AG04449 (cell line): Measurements from ENCODE around the gene GABBR1.

Source experiments
- CTCF ChIA-PET: fragments of 350-600 bp; formaldehyde crosslinking; extraction: SDS; loops from one replicate; lab custom pipeline; 2021; ENCODE audit warnings: antibody characterized with exemption; lab: Yijun Ruan, JAX
- POLR2A ChIA-PET: fragments of 400-600, 350-600 bp; formaldehyde crosslinking; extraction: SDS; loops from one replicate; lab custom pipeline; 2020; ENCODE audit warnings: antibody characterized with exemption, inconsistent platforms; lab: Yijun Ruan, JAX
- DNase-seq: peaks from one replicate; pipeline ENCODE4 v3.0.0-alpha.2; 2010; ENCODE audit warnings: low read depth, low spot score
- H3K4me3 ChIP-seq: 2 replicates; pipeline ENCODE4 v1.5.1; 2011; ENCODE audit warnings: low read depth, mild to moderate bottlenecking, control low read depth, low read length
- TF ChIP-seq, protein P1 (sequence below): IDR thresholded peaks from one replicate; pipeline ENCODE4 v1.5.1; 2011; ENCODE audit warnings: mild to moderate bottlenecking, moderate library complexity, low read length, control low read depth, inconsistent platforms; ENCODE audit not compliant: insufficient read depth; ENCODE audit errors: missing control alignments

Gene GABBR1

DNA sequence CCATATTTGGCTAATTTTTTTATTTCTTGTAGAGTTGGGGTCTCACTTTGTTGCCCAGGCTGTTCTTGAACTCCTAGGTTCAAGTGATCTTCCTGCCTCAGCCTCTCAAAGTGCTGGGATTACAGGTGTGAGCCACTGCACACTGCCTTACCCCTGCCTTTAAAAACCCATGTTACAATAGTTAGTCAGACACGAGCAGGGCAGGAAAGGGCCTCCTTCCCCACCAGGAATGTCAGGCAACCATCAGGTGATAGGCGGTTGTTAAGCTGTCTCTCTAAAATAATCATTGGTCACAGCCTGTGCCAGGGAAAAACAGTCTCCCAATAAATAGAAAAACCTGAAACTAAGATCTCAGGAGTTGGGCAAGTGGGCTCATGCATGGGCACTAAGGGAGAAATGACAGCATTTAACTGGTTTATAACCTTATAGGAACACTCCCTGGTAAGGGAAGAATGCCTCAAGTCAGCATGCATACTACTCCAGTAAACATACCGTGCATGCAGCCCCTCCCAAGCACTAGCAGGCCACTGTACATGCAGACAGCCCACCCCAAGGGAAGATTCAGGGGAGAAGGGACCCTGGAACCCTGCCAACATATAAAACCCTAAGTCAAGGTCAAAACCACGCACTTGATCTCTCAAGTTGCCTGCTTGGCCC is 39.7 kb downstream of the GABBR1 start:
- no peak overlapping the region for H3K4me3 ChIP-seq
- CTCF ChIA-PET: no interaction called here
- POLR2A ChIA-PET: no interaction called here
- no peak for DNase-seq
- TF ChIP-seq, protein P1, sequence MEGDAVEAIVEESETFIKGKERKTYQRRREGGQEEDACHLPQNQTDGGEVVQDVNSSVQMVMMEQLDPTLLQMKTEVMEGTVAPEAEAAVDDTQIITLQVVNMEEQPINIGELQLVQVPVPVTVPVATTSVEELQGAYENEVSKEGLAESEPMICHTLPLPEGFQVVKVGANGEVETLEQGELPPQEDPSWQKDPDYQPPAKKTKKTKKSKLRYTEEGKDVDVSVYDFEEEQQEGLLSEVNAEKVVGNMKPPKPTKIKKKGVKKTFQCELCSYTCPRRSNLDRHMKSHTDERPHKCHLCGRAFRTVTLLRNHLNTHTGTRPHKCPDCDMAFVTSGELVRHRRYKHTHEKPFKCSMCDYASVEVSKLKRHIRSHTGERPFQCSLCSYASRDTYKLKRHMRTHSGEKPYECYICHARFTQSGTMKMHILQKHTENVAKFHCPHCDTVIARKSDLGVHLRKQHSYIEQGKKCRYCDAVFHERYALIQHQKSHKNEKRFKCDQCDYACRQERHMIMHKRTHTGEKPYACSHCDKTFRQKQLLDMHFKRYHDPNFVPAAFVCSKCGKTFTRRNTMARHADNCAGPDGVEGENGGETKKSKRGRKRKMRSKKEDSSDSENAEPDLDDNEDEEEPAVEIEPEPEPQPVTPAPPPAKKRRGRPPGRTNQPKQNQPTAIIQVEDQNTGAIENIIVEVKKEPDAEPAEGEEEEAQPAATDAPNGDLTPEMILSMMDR: no peak

DNA sequence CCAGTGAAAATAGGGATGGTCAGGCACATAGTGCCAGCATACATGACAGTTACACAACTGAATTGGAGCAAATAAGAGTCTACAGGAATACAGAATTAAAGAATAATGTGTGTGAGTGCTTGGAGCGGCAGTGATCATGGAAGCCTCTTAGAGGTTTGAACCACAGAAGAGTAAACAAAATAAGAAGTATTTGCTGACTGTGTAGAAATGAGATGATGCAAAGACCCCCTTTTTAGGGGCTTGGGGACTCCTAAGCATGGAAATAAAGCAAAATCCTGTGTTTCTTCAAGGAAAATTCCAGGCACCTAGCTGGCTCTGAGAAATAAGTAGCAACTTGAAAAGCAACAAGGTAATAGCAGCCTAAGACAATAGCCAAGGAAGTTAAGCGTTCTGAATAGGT is 41.3 kb downstream of the GABBR1 start:
- POLR2A ChIA-PET: no interaction called here
- no peak overlapping the region for H3K4me3 ChIP-seq
- CTCF ChIA-PET: no interaction called here
- DNase-seq: no peak
- TF ChIP-seq, protein P1: no peak

DNA sequence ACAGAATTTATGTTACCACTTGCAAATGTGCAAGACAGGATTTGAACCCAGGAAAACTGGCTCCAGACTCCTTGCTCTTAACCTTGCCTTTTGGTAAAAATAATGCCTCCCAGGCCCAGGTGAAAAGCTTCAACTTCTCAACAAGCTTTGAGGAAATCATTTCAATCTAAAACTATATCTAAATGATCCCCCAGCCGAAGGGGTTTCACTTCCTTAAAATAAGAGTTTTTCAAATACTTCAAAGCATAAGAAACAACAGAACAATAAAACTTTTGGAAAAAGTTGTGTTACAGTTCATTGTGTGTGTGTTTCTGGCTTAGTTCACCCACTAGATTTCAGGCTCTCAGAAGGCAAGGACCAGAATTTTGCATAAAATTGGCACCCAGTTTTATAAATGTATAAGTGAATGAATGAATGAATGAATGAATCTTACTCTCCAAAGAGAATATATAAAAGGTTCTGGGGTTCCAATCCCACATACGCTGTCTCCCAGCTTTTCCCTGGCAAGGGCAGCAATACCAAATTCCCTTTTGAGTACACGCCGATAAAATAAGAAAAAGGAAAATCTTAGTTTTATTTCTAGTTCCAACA is 42.7 kb downstream of the GABBR1 start:
- POLR2A ChIA-PET: no interaction called here

DNA sequence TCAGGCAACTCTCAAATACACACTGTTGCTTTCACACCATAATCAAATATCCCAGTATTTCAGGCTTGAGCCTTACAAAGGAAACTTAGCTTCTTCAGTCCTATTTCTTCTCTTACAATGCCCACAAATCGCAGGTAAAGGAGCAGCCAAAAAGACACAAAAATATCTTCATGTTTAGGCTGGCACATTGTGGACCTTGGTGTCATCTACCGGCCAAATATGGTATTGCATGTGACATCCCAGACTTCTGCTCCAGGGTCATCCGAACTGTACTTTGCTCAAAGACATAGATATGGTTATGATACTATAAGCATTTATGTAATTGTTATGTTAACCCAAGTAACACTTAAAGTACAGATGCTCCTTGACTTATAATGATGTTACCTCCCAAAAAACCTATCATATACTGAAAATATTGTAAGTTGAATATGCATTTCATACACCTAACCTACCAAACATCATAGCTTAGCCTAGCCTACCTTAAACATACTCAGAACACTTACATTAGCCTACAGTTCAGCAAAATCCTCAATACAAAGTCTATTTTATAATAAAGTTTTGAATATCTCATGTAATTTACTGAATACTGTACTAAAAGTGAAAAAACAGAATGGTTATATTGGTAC is 43.4 kb downstream of the GABBR1 start:
- peak; percentile 5 for DNase-seq
- CTCF ChIA-PET: interaction anchor here (0.6 to 1.8 kb wide), 15 partner anchors 9 to 1237 kb away, joined by 3 to 7 read pairs (median 3); no protein-coding TSS in a partner anchor
- POLR2A ChIA-PET: no interaction called here
- H3K4me3 ChIP-seq: no peak overlapping the region
- TF ChIP-seq, protein P1: peak; percentile 83

More for the DNA sequence above, 42.7 kb downstream of the GABBR1 start:
- CTCF ChIA-PET: interaction anchor here (0.7 to 1.6 kb wide), 9 partner anchors 10 to 1238 kb away, joined by 3 to 5 read pairs (median 3); no protein-coding TSS in a partner anchor
- TF ChIP-seq, protein P1: no peak
- DNase-seq: no peak
- H3K4me3 ChIP-seq: no peak overlapping the region

DNA sequence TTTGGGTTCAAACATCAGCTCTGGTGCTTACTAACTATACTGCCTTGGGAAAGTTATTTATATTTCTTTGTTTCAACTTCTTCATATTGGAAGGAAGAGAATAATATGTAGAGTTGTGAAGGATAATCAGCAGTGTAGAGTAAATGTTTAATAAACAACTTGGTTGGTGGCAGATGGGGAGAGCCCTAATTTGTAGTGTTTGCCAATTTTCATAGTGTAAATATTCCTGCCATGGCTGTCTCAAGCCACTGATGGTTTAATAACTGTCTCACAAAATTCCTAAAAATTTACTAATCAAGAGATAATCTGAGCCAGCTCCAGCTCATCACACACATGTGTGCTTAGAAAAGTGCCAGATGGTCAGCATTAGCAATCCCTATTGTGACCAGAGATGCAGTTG is 48.2 kb downstream of the GABBR1 start, which contains the start of gene OR2H2:
Gene OR2H2, plus strand, starts transcription at position 301 of the 400 bp plus-strand sequence. CDS start 2,824 bp downstream, outside the sequence.
- CTCF ChIA-PET: no interaction called here
- TF ChIP-seq, protein P1: no peak
- POLR2A ChIA-PET: no interaction called here
- no peak for DNase-seq
- no peak within 1 kb of the TSS for H3K4me3 ChIP-seq

DNA sequence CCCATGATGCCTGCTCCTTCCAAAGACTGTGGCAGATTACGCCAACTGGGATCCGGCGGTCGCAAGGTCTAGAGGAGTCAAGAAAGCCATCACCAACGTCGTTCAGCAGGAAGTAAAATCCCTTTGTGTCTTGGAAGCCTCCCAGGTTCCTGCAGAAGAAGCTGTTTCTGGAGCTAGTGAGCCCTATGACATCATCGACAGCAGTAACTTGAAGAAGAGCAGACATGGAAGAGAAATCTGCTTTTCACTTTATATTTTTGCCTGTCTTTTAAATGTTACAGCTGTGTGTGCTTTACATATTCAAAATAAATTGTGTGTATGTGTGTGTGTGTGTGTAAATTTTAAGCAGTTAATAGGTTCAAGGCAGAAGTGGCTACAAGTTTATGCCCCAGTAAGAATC is 55.4 kb downstream of the GABBR1 start:
- POLR2A ChIA-PET: interaction anchor here (0.6 kb wide), 1 partner anchor 1687 kb away, joined by 8 read pairs; a partner anchor contains a TSS
- TF ChIP-seq, protein P1: no peak
- DNase-seq: no peak
- no peak overlapping the region for H3K4me3 ChIP-seq
- CTCF ChIA-PET: interaction anchor here (1.4 kb wide), 1 partner anchor 11 kb away, joined by 6 read pairs; no protein-coding TSS in a partner anchor
